HepG2 (cell line): ENCODE data around the gene QTRT2. TPM values are rescaled to one million over a fixed set of nuclear protein-coding genes. Genes with fewer than 3 reads are reported as not detected.
A peak's percentile ranks its signal among the peaks of the same experiment; 100 is the strongest.

Experiments used
- CBX2 ChIP-seq, 2 experiments: fragments of 200-600 bp in 1 of 2; sonication (generic); formaldehyde crosslinking in 1 of 2; IDR thresholded peaks; 2 replicates each; pipeline versions ENCODE4 v1.7.0 to v1.8.1; 2018 to 2022; ENCODE audit warnings: low read depth in 2 of 2, low read length in 1 of 2, mild to moderate bottlenecking in 1 of 2, missing genetic modification reagents in 1 of 2
- ELF1 ChIP-seq: sonication (generic); formaldehyde crosslinking; IDR thresholded peaks from 2 replicates; pipeline ENCODE4 v1.4.0; 2020; ENCODE audit warnings: missing genetic modification reagents
- FOSL1 ChIP-seq: sonication (generic); formaldehyde crosslinking; IDR thresholded peaks from 2 replicates; pipeline ENCODE4 v1.9.0; 2021; ENCODE audit warnings: missing genetic modification reagents, borderline replicate concordance
- NFATC3 ChIP-seq: sonication (generic); formaldehyde crosslinking; IDR thresholded peaks from 2 replicates; pipeline ENCODE4 v1.5.1; 2020; ENCODE audit warnings: mild to moderate bottlenecking, missing genetic modification reagents
- NR1H2 ChIP-seq: sonication (generic); formaldehyde crosslinking; IDR thresholded peaks from 2 replicates; pipeline ENCODE4 v1.8.1; 2022; ENCODE audit warnings: low read depth, missing genetic modification reagents, borderline replicate concordance
- PAWR ChIP-seq: sonication (generic); formaldehyde crosslinking; IDR thresholded peaks from 2 replicates; pipeline ENCODE4 v1.4.0; 2020; ENCODE audit warnings: missing genetic modification reagents, mild to moderate bottlenecking, borderline replicate concordance
- RFXANK ChIP-seq: IDR thresholded peaks from 2 replicates; pipeline ENCODE4 v1.6.1; 2016
- STAG1 ChIP-seq: sonication (generic); formaldehyde crosslinking; IDR thresholded peaks from 2 replicates; pipeline ENCODE4 v1.4.0; 2020; ENCODE audit warnings: missing genetic modification reagents
- ZFP36L1 ChIP-seq: sonication (generic); formaldehyde crosslinking; IDR thresholded peaks from 2 replicates; pipeline ENCODE4 v1.8.0; 2022; ENCODE audit warnings: mild to moderate bottlenecking, missing genetic modification reagents, moderate library complexity
- ZNF17 ChIP-seq: sonication (generic); formaldehyde crosslinking; IDR thresholded peaks from 2 replicates; pipeline ENCODE4 v1.5.0; 2020; ENCODE audit warnings: mild to moderate bottlenecking, missing genetic modification reagents
- ZNF468 ChIP-seq: sonication (generic); formaldehyde crosslinking; IDR thresholded peaks from 2 replicates; pipeline ENCODE4 v1.8.0; 2022; ENCODE audit warnings: mild to moderate bottlenecking, moderate library complexity, missing genetic modification reagents
- ZNF549 ChIP-seq: sonication (generic); formaldehyde crosslinking; IDR thresholded peaks from 2 replicates; pipeline ENCODE4 v1.5.0; 2020; ENCODE audit warnings: missing genetic modification reagents
- polyA plus RNA-seq, 8 experiments: library from polyadenylated mRNA; depleted of rRNA in 3 of 8; stranded (reverse) in 7 of 8; unstranded in 1 of 8; fragments of >200 nt; fragmentation: Illumina TruSeq in 4 of 8; extraction: Trizol in 4 of 8; gene quantifications; 2 replicates each; pipeline versions ENCODE4 v1.2.1 to v1.2.3, GENCODE V29; 2011 to 2016; ENCODE audit warnings: low read depth in 4 of 8, missing spikeins in 1 of 8, mixed read lengths in 1 of 8; ENCODE audit not compliant: insufficient read depth in 1 of 8
- total RNA-seq, 5 experiments: library from RNA; depleted of rRNA; stranded (reverse); fragments of >200 nt; fragmentation: Illumina TruSeq; extraction: Trizol; gene quantifications; 2 replicates each; pipeline ENCODE4 v1.2.3, GENCODE V29; 2016; ENCODE audit warnings: low read depth in 1 of 5
- TF ChIP-seq, protein P1 (sequence below): sonication (generic); formaldehyde crosslinking; IDR thresholded peaks from 2 replicates; pipeline ENCODE4 v1.9.0; 2021; ENCODE audit warnings: missing genetic modification reagents, mild to moderate bottlenecking, borderline replicate concordance
- TF ChIP-seq, protein P2 (sequence below): sonication (generic); formaldehyde crosslinking; IDR thresholded peaks from 2 replicates; pipeline ENCODE4 v1.8.1; 2023; ENCODE audit warnings: mild to moderate bottlenecking, missing genetic modification reagents
- TF ChIP-seq, protein P3 (sequence below), 2 experiments: sonication (generic) in 1 of 2; formaldehyde crosslinking in 1 of 2; IDR thresholded peaks; 2 replicates each; pipeline versions ENCODE4 v1.5.1 to v1.6.1; 2011 to 2020; ENCODE audit warnings: borderline replicate concordance in 1 of 2, low read depth in 1 of 2, low read length in 1 of 2, mild to moderate bottlenecking in 1 of 2, missing genetic modification reagents in 1 of 2, moderate library complexity in 1 of 2
- TF ChIP-seq, protein P4 (sequence below): sonication (generic); formaldehyde crosslinking; IDR thresholded peaks from 2 replicates; pipeline ENCODE4 v1.5.0; 2020; ENCODE audit warnings: mild to moderate bottlenecking, missing genetic modification reagents
- TF ChIP-seq, protein P5 (sequence below): sonication (generic); formaldehyde crosslinking; IDR thresholded peaks from 2 replicates; pipeline ENCODE4 v1.4.0; 2020; ENCODE audit warnings: low read depth, mild to moderate bottlenecking, missing genetic modification reagents
- TF ChIP-seq, protein P6 (sequence below): sonication (generic); formaldehyde crosslinking; IDR thresholded peaks from 2 replicates; pipeline ENCODE4 v1.5.1; 2020; ENCODE audit warnings: mild to moderate bottlenecking, missing genetic modification reagents, moderate library complexity

The QTRT2 gene
- total and polyA plus RNA-seq, 2 of the 13 experiments (the other 11 are each of a cell fraction or from before 2014, with no cell fraction given), result 7.1 to 33.4 TPM

DNA sequence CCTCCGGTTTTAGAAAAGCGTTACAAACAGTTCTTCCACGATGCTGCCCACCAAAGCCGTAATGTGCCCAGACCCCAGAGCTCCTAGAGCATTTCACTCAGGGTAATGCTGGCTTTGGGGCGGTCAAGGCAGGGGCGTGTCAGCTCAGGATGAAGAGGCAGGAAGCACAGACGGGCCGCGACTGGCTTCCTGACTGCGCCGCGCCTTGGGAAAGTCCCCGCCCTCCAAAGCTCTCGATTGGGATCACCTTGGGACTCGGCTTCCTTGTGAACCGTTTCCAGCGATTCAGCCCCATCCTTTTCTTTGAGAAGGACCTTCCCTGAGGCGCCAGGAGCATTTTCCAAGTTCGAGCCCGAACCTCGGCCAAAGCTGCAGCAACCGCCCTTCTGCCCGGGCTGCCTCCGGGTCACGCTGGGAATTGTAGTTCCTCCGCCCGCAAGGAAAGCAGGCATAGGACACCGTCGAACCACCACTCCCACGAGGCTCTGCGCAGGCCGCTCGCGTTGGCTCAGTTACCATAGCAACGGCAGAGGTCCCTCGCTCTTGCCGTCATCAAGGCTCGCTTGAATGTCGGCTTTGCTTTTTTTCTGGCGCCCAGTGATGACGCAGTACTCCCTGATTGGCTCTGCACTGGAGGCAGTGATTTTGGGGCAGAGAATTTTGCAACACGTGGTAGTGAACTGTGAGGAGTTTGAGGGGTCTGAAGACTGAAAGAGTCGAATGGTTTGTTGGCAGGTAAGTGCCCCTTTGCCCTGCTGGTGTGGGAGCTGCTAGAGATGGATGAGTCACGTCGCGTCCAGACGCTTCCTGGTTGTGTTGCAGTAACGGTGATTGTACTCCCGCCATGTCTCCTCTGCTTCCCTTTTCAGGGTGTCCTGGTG lies at the start of gene QTRT2, which contains the start of gene CCDC191 (continued):
- TF ChIP-seq, protein P1, sequence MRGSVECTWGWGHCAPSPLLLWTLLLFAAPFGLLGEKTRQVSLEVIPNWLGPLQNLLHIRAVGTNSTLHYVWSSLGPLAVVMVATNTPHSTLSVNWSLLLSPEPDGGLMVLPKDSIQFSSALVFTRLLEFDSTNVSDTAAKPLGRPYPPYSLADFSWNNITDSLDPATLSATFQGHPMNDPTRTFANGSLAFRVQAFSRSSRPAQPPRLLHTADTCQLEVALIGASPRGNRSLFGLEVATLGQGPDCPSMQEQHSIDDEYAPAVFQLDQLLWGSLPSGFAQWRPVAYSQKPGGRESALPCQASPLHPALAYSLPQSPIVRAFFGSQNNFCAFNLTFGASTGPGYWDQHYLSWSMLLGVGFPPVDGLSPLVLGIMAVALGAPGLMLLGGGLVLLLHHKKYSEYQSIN (CRISPR knock-in tag), result no peak
- TF ChIP-seq RFXANK (no peak), FOSL1 (no peak), NR1H2 (CRISPR knock-in tag) (no peak), NFATC3 (CRISPR knock-in tag) (0 out of 2 replicates have a peak, but pooled peaks have one; percentile 61), ELF1 (CRISPR knock-in tag) (peak; percentile 83), PAWR (CRISPR knock-in tag) (no peak), ZNF549 (CRISPR knock-in tag) (no peak), CBX2 (IDR thresholded peaks at IDR 0.05; ENCODE audit: low read depth, low read length) (no peak), CBX2 (CRISPR knock-in tag; IDR thresholded peaks at IDR 0.05; ENCODE audit: low read depth) (no peak), STAG1 (CRISPR knock-in tag) (no peak), ZNF17 (CRISPR knock-in tag) (no peak), ZNF468 (CRISPR knock-in tag) (no peak), ZFP36L1 (no peak)
- TF ChIP-seq, protein P2, sequence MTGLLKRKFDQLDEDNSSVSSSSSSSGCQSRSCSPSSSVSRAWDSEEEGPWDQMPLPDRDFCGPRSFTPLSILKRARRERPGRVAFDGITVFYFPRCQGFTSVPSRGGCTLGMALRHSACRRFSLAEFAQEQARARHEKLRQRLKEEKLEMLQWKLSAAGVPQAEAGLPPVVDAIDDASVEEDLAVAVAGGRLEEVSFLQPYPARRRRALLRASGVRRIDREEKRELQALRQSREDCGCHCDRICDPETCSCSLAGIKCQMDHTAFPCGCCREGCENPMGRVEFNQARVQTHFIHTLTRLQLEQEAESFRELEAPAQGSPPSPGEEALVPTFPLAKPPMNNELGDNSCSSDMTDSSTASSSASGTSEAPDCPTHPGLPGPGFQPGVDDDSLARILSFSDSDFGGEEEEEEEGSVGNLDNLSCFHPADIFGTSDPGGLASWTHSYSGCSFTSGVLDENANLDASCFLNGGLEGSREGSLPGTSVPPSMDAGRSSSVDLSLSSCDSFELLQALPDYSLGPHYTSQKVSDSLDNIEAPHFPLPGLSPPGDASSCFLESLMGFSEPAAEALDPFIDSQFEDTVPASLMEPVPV (CRISPR knock-in tag), result no peak
- TF ChIP-seq, protein P3, sequence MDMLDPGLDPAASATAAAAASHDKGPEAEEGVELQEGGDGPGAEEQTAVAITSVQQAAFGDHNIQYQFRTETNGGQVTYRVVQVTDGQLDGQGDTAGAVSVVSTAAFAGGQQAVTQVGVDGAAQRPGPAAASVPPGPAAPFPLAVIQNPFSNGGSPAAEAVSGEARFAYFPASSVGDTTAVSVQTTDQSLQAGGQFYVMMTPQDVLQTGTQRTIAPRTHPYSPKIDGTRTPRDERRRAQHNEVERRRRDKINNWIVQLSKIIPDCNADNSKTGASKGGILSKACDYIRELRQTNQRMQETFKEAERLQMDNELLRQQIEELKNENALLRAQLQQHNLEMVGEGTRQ (IDR thresholded peaks at IDR 0.05; ENCODE audit: low read depth, low read length), result peak; percentile 59; the same call in 1 of the 2 replicates
- TF ChIP-seq, protein P3 (CRISPR knock-in tag; IDR thresholded peaks at IDR 0.05; ENCODE audit: borderline replicate concordance), result peak; percentile 62; the same call in 1 of the 2 replicates
- TF ChIP-seq, protein P4, sequence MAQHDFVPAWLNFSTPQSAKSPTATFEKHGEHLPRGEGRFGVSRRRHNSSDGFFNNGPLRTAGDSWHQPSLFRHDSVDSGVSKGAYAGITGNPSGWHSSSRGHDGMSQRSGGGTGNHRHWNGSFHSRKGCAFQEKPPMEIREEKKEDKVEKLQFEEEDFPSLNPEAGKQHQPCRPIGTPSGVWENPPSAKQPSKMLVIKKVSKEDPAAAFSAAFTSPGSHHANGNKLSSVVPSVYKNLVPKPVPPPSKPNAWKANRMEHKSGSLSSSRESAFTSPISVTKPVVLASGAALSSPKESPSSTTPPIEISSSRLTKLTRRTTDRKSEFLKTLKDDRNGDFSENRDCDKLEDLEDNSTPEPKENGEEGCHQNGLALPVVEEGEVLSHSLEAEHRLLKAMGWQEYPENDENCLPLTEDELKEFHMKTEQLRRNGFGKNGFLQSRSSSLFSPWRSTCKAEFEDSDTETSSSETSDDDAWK (CRISPR knock-in tag), result no peak
- TF ChIP-seq, protein P5, sequence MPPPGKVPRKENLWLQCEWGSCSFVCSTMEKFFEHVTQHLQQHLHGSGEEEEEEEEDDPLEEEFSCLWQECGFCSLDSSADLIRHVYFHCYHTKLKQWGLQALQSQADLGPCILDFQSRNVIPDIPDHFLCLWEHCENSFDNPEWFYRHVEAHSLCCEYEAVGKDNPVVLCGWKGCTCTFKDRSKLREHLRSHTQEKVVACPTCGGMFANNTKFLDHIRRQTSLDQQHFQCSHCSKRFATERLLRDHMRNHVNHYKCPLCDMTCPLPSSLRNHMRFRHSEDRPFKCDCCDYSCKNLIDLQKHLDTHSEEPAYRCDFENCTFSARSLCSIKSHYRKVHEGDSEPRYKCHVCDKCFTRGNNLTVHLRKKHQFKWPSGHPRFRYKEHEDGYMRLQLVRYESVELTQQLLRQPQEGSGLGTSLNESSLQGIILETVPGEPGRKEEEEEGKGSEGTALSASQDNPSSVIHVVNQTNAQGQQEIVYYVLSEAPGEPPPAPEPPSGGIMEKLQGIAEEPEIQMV (CRISPR knock-in tag), result 0 out of 2 replicates have a peak, but pooled peaks have one; percentile 57
- TF ChIP-seq, protein P6, sequence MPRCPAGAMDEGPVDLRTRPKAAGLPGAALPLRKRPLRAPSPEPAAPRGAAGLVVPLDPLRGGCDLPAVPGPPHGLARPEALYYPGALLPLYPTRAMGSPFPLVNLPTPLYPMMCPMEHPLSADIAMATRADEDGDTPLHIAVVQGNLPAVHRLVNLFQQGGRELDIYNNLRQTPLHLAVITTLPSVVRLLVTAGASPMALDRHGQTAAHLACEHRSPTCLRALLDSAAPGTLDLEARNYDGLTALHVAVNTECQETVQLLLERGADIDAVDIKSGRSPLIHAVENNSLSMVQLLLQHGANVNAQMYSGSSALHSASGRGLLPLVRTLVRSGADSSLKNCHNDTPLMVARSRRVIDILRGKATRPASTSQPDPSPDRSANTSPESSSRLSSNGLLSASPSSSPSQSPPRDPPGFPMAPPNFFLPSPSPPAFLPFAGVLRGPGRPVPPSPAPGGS (CRISPR knock-in tag), result peak; percentile 13; the same call in 1 of the 2 replicates
